ENCODE measurements around the gene GPR87.

GRCh38 chr3:151330899-151331298 lies 14.3 kb upstream of the GPR87 start:
- TF ChIP-seq CTCF (IDR thresholded peaks at IDR 0.05) (no peak), POLR2A (IDR thresholded peaks at IDR 0.05) (no peak)

Measured in adrenal gland (tissue), 5 donors.